Astrocyte of the cerebellum (primary cell): Measurements from ENCODE around the gene UBE2L3.
"Not testable (repeated sequence)": the region's sequence is repeated elsewhere in the genome, so short reads cannot be mapped to it uniquely, and the experiment has no call there.

Experiments used
- DNase-seq: peaks from one replicate; pipeline ENCODE4 v3.0.0-alpha.2; 2011; ENCODE audit warnings: low read depth
- H3K4me3 ChIP-seq: 2 replicates; pipeline ENCODE4 v1.5.1; 2011; ENCODE audit warnings: mild to moderate bottlenecking, low read depth, low read length, moderate library complexity
- CTCF ChIP-seq: IDR thresholded peaks from 2 replicates; pipeline ENCODE4 v1.5.1; 2012; ENCODE audit warnings: low read length, low read depth, moderate library complexity, mild to moderate bottlenecking; ENCODE audit errors: missing control alignments
- in situ Hi-C: cut with HindIII; loops from 2 replicates; pipeline ENCODE4 v1.10.0; 2017; ENCODE audit warnings: low sequenced_read_pairs

The UBE2L3 gene

GRCh38 chr22:21563912-21564311 is 3.6 kb upstream of the UBE2L3 start:
- DNase-seq, result no peak
- H3K4me3 ChIP-seq, result no peak overlapping the region
- no peak for TF ChIP-seq CTCF
- in situ Hi-C loops, result no loop called here

- no peak overlapping the region for H3K4me3 ChIP-seq
- no peak for DNase-seq
- TF ChIP-seq CTCF, result no peak
- in situ Hi-C loops, result no loop called here
Observed at GRCh38 chr22:21564411-21564810, 3.1 kb upstream of the UBE2L3 start.

GRCh38 chr22:21568347-21569075 is 997 bp downstream of the UBE2L3 start:
- TF ChIP-seq CTCF, result no peak
- peak overlapping the region; percentile 88 for H3K4me3 ChIP-seq
- in situ Hi-C loops, result no loop called here
- no peak for DNase-seq

- in situ Hi-C loops, DNase-seq: not testable (repeated sequence)
- peak overlapping the region; percentile 88 for H3K4me3 ChIP-seq
Observed at GRCh38 chr22:21569076-21569427, 1.5 kb downstream of the UBE2L3 start.

GRCh38 chr22:21569459-21570170 is 2.1 kb downstream of the UBE2L3 start:
- no peak for DNase-seq
- in situ Hi-C loops, result no loop called here
- H3K4me3 ChIP-seq, result peak overlapping the region; percentile 88
- no peak for TF ChIP-seq CTCF

- in situ Hi-C loops, result no loop called here
- TF ChIP-seq CTCF, result no peak
- DNase-seq, result no peak
- no peak overlapping the region for H3K4me3 ChIP-seq
Observed at GRCh38 chr22:21570398-21570797, 2.9 kb downstream of the UBE2L3 start.

GRCh38 chr22:21571679-21572078 is 4.2 kb downstream of the UBE2L3 start:
- no peak overlapping the region for H3K4me3 ChIP-seq
- TF ChIP-seq CTCF, result no peak
- in situ Hi-C loops, result no loop called here
- DNase-seq, result no peak
